Cardiac muscle cell (in vitro differentiated cells and primary cell): ENCODE results near the gene BAK1. TPM values are rescaled to one million over a fixed set of nuclear protein-coding genes. Genes with fewer than 3 reads are reported as not detected.

ENCODE experiments used
- DNase-seq, 2 donors: peaks; one replicate each; pipeline versions ENCODE4 v3.0.0 to v3.0.0-alpha.2; 2010 to 2017; ENCODE audit warnings: low read depth in 1 of 2, low spot score in 1 of 2
- H3K27ac ChIP-seq: fragments of 200-600 bp; sonication (generic); 2 replicates; pipeline ENCODE4 v1.5.1; 2016
- H3K27me3 ChIP-seq: fragments of 200-600 bp; sonication (generic); 2 replicates; pipeline ENCODE4 v1.6.0; 2016; ENCODE audit warnings: control low read depth
- H3K36me3 ChIP-seq: fragments of 200-600 bp; sonication (generic); 2 replicates; pipeline ENCODE4 v1.5.1; 2016; ENCODE audit warnings: control low read depth
- H3K4me1 ChIP-seq: fragments of 200-600 bp; sonication (generic); 2 replicates; pipeline ENCODE4 v1.8.1; 2017; ENCODE audit warnings: low read depth, mild to moderate bottlenecking, mixed run types
- H3K4me3 ChIP-seq: fragments of 200-600 bp; sonication (generic); 2 replicates; pipeline ENCODE4 v1.5.1; 2016; ENCODE audit warnings: mild to moderate bottlenecking
- H3K9me3 ChIP-seq: fragments of 200-600 bp; sonication (generic); 2 replicates; pipeline ENCODE4 v1.5.1; 2017; ENCODE audit warnings: low read depth, mild to moderate bottlenecking, control low read depth
- polyA plus RNA-seq: library from polyadenylated mRNA; unstranded; fragments of >200 nt; fragmentation: Nextera tagmentation; extraction: Ambion mirVana; gene quantifications from 2 replicates; pipeline ENCODE4 v1.2.1, GENCODE V29; 2016
- total RNA-seq: library from RNA; depleted of rRNA; stranded (reverse); fragments of >200 nt; gene quantifications from 2 replicates; pipeline ENCODE4 v1.2.3, GENCODE V29; 2016
- TF ChIP-seq, protein P1 (sequence below): IDR thresholded peaks from 2 replicates; pipeline ENCODE4 v1.5.1; 2012; ENCODE audit warnings: low read depth, mild to moderate bottlenecking, low read length

The BAK1 gene
- total and polyA plus RNA-seq, 2 experiments from 2014 or later = 39.0 to 85.3 TPM

DNA sequence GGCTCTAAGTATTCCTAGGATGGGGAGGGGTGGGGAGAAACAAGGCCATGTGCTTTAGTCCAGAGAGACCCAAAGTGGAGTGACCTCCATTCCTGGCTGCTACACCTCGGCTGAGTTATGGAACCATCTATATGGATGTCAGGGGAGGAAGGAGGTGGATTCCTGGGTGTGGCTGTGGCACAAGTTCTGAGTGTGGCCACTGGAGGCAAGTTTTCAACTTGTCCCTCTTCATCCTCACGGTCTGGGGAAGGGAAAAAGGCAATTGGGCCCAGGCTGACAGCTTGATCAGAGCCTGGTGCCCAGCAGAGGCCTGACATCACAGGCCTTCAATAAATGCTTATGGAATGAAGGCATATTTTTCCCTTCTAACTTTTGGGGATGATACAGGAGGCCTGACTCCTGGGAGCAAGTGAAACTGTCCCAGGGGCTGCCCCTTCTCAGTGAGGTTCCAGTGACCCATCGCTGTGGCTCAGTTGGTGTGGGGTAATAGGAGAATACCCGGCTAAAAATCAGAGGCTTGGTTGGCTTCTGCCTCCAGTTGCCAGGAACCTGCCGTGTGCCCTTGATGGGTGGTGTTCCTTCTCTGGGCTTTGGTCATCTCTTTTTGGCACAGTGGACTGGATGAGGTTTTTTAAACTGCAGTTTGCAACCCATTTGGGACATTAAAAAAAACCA, 39.2 kb upstream of the BAK1 start:
- no peak overlapping the region for H3K27ac ChIP-seq
- TF ChIP-seq, protein P1, sequence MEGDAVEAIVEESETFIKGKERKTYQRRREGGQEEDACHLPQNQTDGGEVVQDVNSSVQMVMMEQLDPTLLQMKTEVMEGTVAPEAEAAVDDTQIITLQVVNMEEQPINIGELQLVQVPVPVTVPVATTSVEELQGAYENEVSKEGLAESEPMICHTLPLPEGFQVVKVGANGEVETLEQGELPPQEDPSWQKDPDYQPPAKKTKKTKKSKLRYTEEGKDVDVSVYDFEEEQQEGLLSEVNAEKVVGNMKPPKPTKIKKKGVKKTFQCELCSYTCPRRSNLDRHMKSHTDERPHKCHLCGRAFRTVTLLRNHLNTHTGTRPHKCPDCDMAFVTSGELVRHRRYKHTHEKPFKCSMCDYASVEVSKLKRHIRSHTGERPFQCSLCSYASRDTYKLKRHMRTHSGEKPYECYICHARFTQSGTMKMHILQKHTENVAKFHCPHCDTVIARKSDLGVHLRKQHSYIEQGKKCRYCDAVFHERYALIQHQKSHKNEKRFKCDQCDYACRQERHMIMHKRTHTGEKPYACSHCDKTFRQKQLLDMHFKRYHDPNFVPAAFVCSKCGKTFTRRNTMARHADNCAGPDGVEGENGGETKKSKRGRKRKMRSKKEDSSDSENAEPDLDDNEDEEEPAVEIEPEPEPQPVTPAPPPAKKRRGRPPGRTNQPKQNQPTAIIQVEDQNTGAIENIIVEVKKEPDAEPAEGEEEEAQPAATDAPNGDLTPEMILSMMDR = no peak
- no peaks in the 10 kb centered on the region for H3K36me3 ChIP-seq
- peaks cover 58% of the 10 kb centered on the region for H3K27me3 ChIP-seq
- no peak for DNase-seq
- no peak overlapping the region for H3K4me3 ChIP-seq
- no peaks in the 10 kb centered on the region for H3K9me3 ChIP-seq
- peaks cover 5% of the 10 kb centered on the region for H3K4me1 ChIP-seq

GRCh38 chr6:33616913-33617312, 36.8 kb upstream of the BAK1 start:
- H3K27ac ChIP-seq = no peak overlapping the region
- TF ChIP-seq, protein P1 = no peak
- peak in 1 of 2 donors; percentile 86 for DNase-seq
- no peak overlapping the region for H3K4me3 ChIP-seq
- peaks cover 38% of the 10 kb centered on the region for H3K27me3 ChIP-seq
- H3K4me1 ChIP-seq = peaks cover 5% of the 10 kb centered on the region
- no peaks in the 10 kb centered on the region for H3K9me3 ChIP-seq
- H3K36me3 ChIP-seq = no peaks in the 10 kb centered on the region

DNA sequence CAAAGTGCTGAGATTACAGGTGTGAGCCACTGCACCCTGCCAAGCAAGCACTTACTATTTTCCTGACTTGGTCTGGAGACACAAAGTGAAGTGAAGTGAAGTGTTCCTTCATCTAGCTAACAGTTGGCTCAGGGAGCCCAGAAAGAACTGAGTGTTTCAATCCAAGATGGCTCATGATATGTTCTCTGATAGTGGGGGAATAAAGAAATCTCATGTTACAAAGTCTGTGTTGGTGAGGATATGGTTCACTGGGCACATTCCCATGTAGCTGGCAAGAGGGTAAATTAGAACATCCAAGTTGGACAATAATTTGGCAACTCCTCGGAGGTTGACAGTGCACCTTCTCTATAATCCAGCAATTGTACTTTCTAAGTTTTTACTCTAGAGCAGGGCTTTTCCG, 36.0 kb upstream of the BAK1 start:
- H3K27ac ChIP-seq = no peak overlapping the region

GRCh38 chr6:33613795-33614168, 33.7 kb upstream of the BAK1 start:
- peak in 1 of 2 donors; percentile 45 for DNase-seq
- TF ChIP-seq, protein P1 = no peak
- Histone ChIP-seq H3K27me3 (peaks cover 6% of the 10 kb centered on the region), H3K4me1 (peaks cover 18% of the 10 kb centered on the region), H3K36me3 (no peaks in the 10 kb centered on the region), H3K27ac (no peak overlapping the region), H3K9me3 (no peaks in the 10 kb centered on the region), H3K4me3 (no peak overlapping the region)

More for the DNA sequence above, 36.0 kb upstream of the BAK1 start:
- Histone ChIP-seq H3K27me3 (peaks cover 30% of the 10 kb centered on the region), H3K36me3 (no peaks in the 10 kb centered on the region), H3K4me1 (no peaks in the 10 kb centered on the region), H3K4me3 (no peak overlapping the region), H3K9me3 (no peaks in the 10 kb centered on the region)
- TF ChIP-seq, protein P1 = no peak
- DNase-seq = no peak

DNA sequence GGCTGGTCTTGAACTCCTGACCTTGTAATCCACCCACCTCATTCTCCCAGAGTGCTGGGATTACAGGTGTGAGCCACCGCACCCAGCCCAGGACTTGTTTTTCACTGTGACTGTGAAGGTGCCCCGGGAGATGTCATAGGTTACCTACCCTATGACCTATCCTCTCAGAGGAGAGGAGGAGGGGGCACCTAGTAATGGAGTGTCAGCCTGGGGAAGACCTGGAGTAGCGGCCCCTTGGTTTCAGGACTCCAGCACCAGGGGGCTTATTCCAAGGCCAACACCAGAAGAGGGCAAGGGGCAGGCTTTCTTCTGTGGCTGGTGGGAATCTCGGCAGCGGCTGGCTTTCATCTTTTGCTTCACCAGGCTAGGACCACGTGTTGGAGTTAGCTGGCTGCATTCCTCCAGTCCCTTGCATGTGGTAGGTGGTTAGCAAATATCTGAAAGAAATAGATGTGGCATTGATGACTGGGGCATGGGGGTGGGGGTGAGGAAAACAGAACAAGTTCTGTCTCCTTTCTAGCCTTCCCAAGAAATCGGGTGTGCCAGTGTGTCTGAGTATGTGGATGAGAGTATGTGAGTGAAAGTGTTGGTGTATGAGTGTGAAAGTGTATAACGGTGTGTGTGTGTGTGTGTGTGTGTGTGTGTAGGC, 33.2 kb upstream of the BAK1 start:
- peaks cover 2% of the 10 kb centered on the region for H3K27me3 ChIP-seq
- H3K4me1 ChIP-seq = peaks cover 18% of the 10 kb centered on the region
- no peak overlapping the region for H3K27ac ChIP-seq
- DNase-seq = peak in 1 of 2 donors; percentile 51
- no peaks in the 10 kb centered on the region for H3K36me3 ChIP-seq
- no peaks in the 10 kb centered on the region for H3K9me3 ChIP-seq
- no peak overlapping the region for H3K4me3 ChIP-seq
- TF ChIP-seq, protein P1 = no peak
